Activated CD8-positive, alpha-beta memory T cell treated with anti-CD3 and anti-CD28 coated beads for 36 hours (primary cell): ENCODE results near the gene CCDC196. TPM values are rescaled to one million over a fixed set of nuclear protein-coding genes. Genes with fewer than 3 reads are reported as not detected.
"Not testable (repeated sequence)": the region's sequence is repeated elsewhere in the genome, so short reads cannot be mapped to it uniquely, and the experiment has no call there.

Experiments
- CTCF ChIA-PET: fragments of 350-600 bp; sonication (Branson Sonifier 250); formaldehyde crosslinking; loops from one replicate; lab custom pipeline; 2021; ENCODE audit warnings: antibody characterized with exemption; lab: Charles Lee
- POLR2A ChIA-PET: fragments of 350-600 bp; sonication (Branson Sonifier 250); formaldehyde crosslinking; loops from one replicate; lab custom pipeline; 2021; ENCODE audit warnings: antibody characterized with exemption; lab: Charles Lee
- total RNA-seq, 2 experiments: library from RNA; stranded (reverse); gene quantifications; one replicate each; pipeline ENCODE4 v1.2.3, GENCODE V29; 2021

Gene CCDC196
- total RNA-seq, 2 experiments from 2014 or later: not detected

- ChIA-PET POLR2A (no interaction called here), CTCF (no interaction called here)
Observed at GRCh38 chr14:66490143-66491111, 4.3 kb downstream of the CCDC196 start.

- CTCF ChIA-PET: no interaction called here
- POLR2A ChIA-PET: no interaction called here
Observed at GRCh38 chr14:66493750-66494149, 7.6 kb downstream of the CCDC196 start.

GRCh38 chr14:66495218-66496098, 9.3 kb downstream of the CCDC196 start:
- ChIA-PET POLR2A (no interaction called here), CTCF (no interaction called here)

GRCh38 chr14:66496188-66496807, 10.1 kb downstream of the CCDC196 start:
- POLR2A ChIA-PET: interaction anchor here (0.6 kb wide), 1 partner anchor 561 kb away, joined by 4 read pairs; no protein-coding TSS in a partner anchor
- CTCF ChIA-PET: no interaction called here

GRCh38 chr14:66496911-66497310, 10.7 kb downstream of the CCDC196 start:
- CTCF ChIA-PET: no interaction called here
- POLR2A ChIA-PET: no interaction called here

GRCh38 chr14:66498311-66498710, 12.1 kb downstream of the CCDC196 start:
- ChIA-PET POLR2A (no interaction called here), CTCF (no interaction called here)

GRCh38 chr14:66501592-66501991, 15.4 kb downstream of the CCDC196 start:
- ChIA-PET CTCF (no interaction called here), POLR2A (no interaction called here)

- POLR2A ChIA-PET, CTCF ChIA-PET: not testable (repeated sequence)
Observed at GRCh38 chr14:66502836-66503235, 16.7 kb downstream of the CCDC196 start.

GRCh38 chr14:66503532-66503931, 17.4 kb downstream of the CCDC196 start:
- ChIA-PET CTCF (no interaction called here), POLR2A (no interaction called here)

GRCh38 chr14:66507181-66507721, 21.1 kb downstream of the CCDC196 start:
- ChIA-PET POLR2A (interaction anchor here (0.6 to 0.9 kb wide), 2 partner anchors 465 to 862 kb away, joined by 3 read pairs; no protein-coding TSS in a partner anchor), CTCF (no interaction called here)

- ChIA-PET POLR2A (interaction anchor here (0.6 to 0.9 kb wide), 3 partner anchors 464 to 861 kb away, joined by 3 to 6 read pairs (median 3); no protein-coding TSS in a partner anchor), CTCF (interaction anchor here (0.6 kb wide), 1 partner anchor 154 kb away, joined by 4 read pairs; no protein-coding TSS in a partner anchor)
Observed at GRCh38 chr14:66507722-66508546, 21.8 kb downstream of the CCDC196 start, which contains the start of gene GPHN. Gene GPHN, plus strand, starts transcription at chr14:66508147.

- ChIA-PET CTCF (interaction anchor here (0.6 kb wide), 1 partner anchor 154 kb away, joined by 4 read pairs; no protein-coding TSS in a partner anchor), POLR2A (interaction anchor here (0.7 kb wide), 1 partner anchor 467 kb away, joined by 6 read pairs; no protein-coding TSS in a partner anchor)
Observed at GRCh38 chr14:66508547-66508845, 22.3 kb downstream of the CCDC196 start.

GRCh38 chr14:66508846-66509621, 22.9 kb downstream of the CCDC196 start:
- POLR2A ChIA-PET: interaction anchor here (0.7 kb wide), 1 partner anchor 467 kb away, joined by 6 read pairs; no protein-coding TSS in a partner anchor
- CTCF ChIA-PET: interaction anchor here (0.6 kb wide), 1 partner anchor 155 kb away, joined by 4 read pairs; no protein-coding TSS in a partner anchor

GRCh38 chr14:66509874-66510273, 23.7 kb downstream of the CCDC196 start:
- POLR2A ChIA-PET: no interaction called here
- CTCF ChIA-PET: no interaction called here

GRCh38 chr14:66511849-66512248, 25.7 kb downstream of the CCDC196 start:
- CTCF ChIA-PET: no interaction called here
- POLR2A ChIA-PET: no interaction called here

GRCh38 chr14:66514213-66514612, 28.0 kb downstream of the CCDC196 start:
- ChIA-PET CTCF (no interaction called here), POLR2A (no interaction called here)

GRCh38 chr14:66530526-66530925, 44.4 kb downstream of the CCDC196 start:
- POLR2A ChIA-PET: no interaction called here
- CTCF ChIA-PET: no interaction called here
